DOHH2 (cell line): ENCODE measurements around the gene APLF.

Source experiments
- H3F3A ChIP-seq: fragments of 200-600 bp; sonication (generic), shearing (Covaris generic); 2 replicates; pipeline ENCODE4 v1.6.0; 2016; ENCODE audit warnings: antibody characterized with exemption, mild to moderate bottlenecking; ENCODE audit not compliant: control insufficient read depth, insufficient read depth
- H3K27ac ChIP-seq: fragments of 200-600 bp; sonication (generic); 2 replicates; pipeline ENCODE4 v1.5.1; 2014; ENCODE audit warnings: low read depth, mild to moderate bottlenecking, low read length, moderate library complexity
- H3K27me3 ChIP-seq: fragments of 200-600 bp; sonication (generic); 2 replicates; pipeline ENCODE4 v1.6.1; 2014; ENCODE audit warnings: mild to moderate bottlenecking, low read length, mixed read lengths; ENCODE audit not compliant: control insufficient read depth
- H3K36me3 ChIP-seq: fragments of 200-600 bp; sonication (generic); 2 replicates; pipeline ENCODE4 v1.6.1; 2014; ENCODE audit warnings: mild to moderate bottlenecking, low read length, moderate library complexity, mixed read lengths; ENCODE audit not compliant: control insufficient read depth
- H3K4me1 ChIP-seq: fragments of 200-600 bp; sonication (generic); 2 replicates; pipeline ENCODE4 v1.6.1; 2014; ENCODE audit warnings: mild to moderate bottlenecking, low read length, mixed read lengths; ENCODE audit not compliant: control insufficient read depth
- H3K4me2 ChIP-seq: fragments of 200-600 bp; sonication (generic); 2 replicates; pipeline ENCODE4 v1.6.0; 2014; ENCODE audit warnings: mild to moderate bottlenecking, low read length, moderate library complexity
- H3K4me3 ChIP-seq: fragments of 200-600 bp; sonication (generic); 2 replicates; pipeline ENCODE4 v1.5.1; 2014; ENCODE audit warnings: mild to moderate bottlenecking, low read length, mixed read lengths
- H3K79me2 ChIP-seq: fragments of 200-600 bp; sonication (generic); 2 replicates; pipeline ENCODE4 v1.6.1; 2014; ENCODE audit warnings: mild to moderate bottlenecking, low read length, mixed read lengths; ENCODE audit not compliant: control insufficient read depth
- H3K9me2 ChIP-seq: fragments of 200-600 bp; sonication (generic); replicated peaks from 2 replicates; pipeline ENCODE4 v1.6.1; 2014; ENCODE audit warnings: mild to moderate bottlenecking, low read length, mixed read lengths; ENCODE audit not compliant: control insufficient read depth
- H3K9me3 ChIP-seq: fragments of 200-600 bp; sonication (generic); 2 replicates; pipeline ENCODE4 v1.6.1; 2014; ENCODE audit warnings: antibody characterized with exemption, low read length, mixed read lengths; ENCODE audit not compliant: control insufficient read depth, insufficient read depth
- H4K20me1 ChIP-seq: fragments of 200-600 bp; sonication (generic); 2 replicates; pipeline ENCODE4 v1.6.0; 2014; ENCODE audit warnings: low read depth, mild to moderate bottlenecking, antibody characterized with exemption, low read length, moderate library complexity; ENCODE audit not compliant: control insufficient read depth, insufficient read depth
- CTCF ChIP-seq: fragments of 200-600 bp; sonication (generic); IDR thresholded peaks from one replicate; pipeline ENCODE4 v1.5.1; 2014; ENCODE audit warnings: antibody characterized with exemption, mild to moderate bottlenecking, low read depth, low read length; ENCODE audit not compliant: poor library complexity, severe bottlenecking
- EZH2phosphoT487 ChIP-seq: fragments of 200-600 bp; sonication (generic); IDR thresholded peaks from 2 replicates; pipeline ENCODE4 v1.6.1; 2017; ENCODE audit warnings: borderline replicate concordance, mild to moderate bottlenecking, antibody characterized with exemption, low read length, moderate library complexity, mixed read lengths

APLF gene

GRCh38 chr2:68454719-68455118 is 12.7 kb upstream of the APLF start:
- Histone ChIP-seq H4K20me1 (no peaks in the 10 kb centered on the region), H3K9me3 (no peaks in the 10 kb centered on the region), H3F3A (peaks cover 8% of the 10 kb centered on the region), H3K4me2 (no peak overlapping the region), H3K27ac (no peak overlapping the region), H3K36me3 (no peaks in the 10 kb centered on the region), H3K79me2 (no peaks in the 10 kb centered on the region), H3K4me1 (0 out of 2 replicates have a peak, but pooled peaks cover 3% of the 10 kb centered on the region), H3K27me3 (no peaks in the 10 kb centered on the region), H3K9me2 (no peaks in the 10 kb centered on the region), H3K4me3 (no peak overlapping the region)
- TF ChIP-seq EZH2phosphoT487: no peak
- no peak for TF ChIP-seq CTCF

GRCh38 chr2:68456198-68456597 is 11.2 kb upstream of the APLF start:
- no peaks in the 10 kb centered on the region for H3K36me3 ChIP-seq
- H3K27ac ChIP-seq: no peak overlapping the region
- H3K4me2 ChIP-seq: no peak overlapping the region
- H3K4me1 ChIP-seq: 0 out of 2 replicates have a peak, but pooled peaks cover 3% of the 10 kb centered on the region
- H3K79me2 ChIP-seq: no peaks in the 10 kb centered on the region
- peaks cover 8% of the 10 kb centered on the region for H3F3A ChIP-seq
- H3K27me3 ChIP-seq: no peaks in the 10 kb centered on the region
- H3K4me3 ChIP-seq: no peak overlapping the region
- no peaks in the 10 kb centered on the region for H3K9me3 ChIP-seq
- H3K9me2 ChIP-seq: no peaks in the 10 kb centered on the region
- no peaks in the 10 kb centered on the region for H4K20me1 ChIP-seq
- TF ChIP-seq EZH2phosphoT487: no peak
- TF ChIP-seq CTCF: no peak

GRCh38 chr2:68458981-68459380 is 8.4 kb upstream of the APLF start:
- H3K36me3 ChIP-seq: no peaks in the 10 kb centered on the region

More at GRCh38 chr2:68458981-68459380, 8.4 kb upstream of the APLF start:
- no peaks in the 10 kb centered on the region for H3K9me3 ChIP-seq
- H3K4me2 ChIP-seq: no peak overlapping the region
- H3K4me1 ChIP-seq: peaks cover 10% of the 10 kb centered on the region
- no peaks in the 10 kb centered on the region for H3K27me3 ChIP-seq
- TF ChIP-seq EZH2phosphoT487: no peak
- no peak for TF ChIP-seq CTCF
- H4K20me1 ChIP-seq: no peaks in the 10 kb centered on the region
- H3F3A ChIP-seq: no peaks in the 10 kb centered on the region
- no peak overlapping the region for H3K27ac ChIP-seq
- H3K9me2 ChIP-seq: no peaks in the 10 kb centered on the region
- no peak overlapping the region for H3K4me3 ChIP-seq
- no peaks in the 10 kb centered on the region for H3K79me2 ChIP-seq
